ENCODE data around the gene NPVF.

NPVF gene

GRCh38 chr7:25228386-25228785 lies at the start of gene NPVF:
Gene NPVF, minus strand, starts transcription at chr7:25228486. Its CDS starts 47 bp downstream, at chr7:25228439.
- ATAC-seq (no peak), DNase-seq (no peak)
- H3K27ac Mint-ChIP-seq: no peak within 1 kb of the TSS
- H3K4me3 Mint-ChIP-seq: no peak within 1 kb of the TSS
- no peaks in the 10 kb centered on the region for H3K9me3 Mint-ChIP-seq
- no peaks in the 10 kb centered on the region for H3K4me1 Mint-ChIP-seq
- H3K27me3 Mint-ChIP-seq: peaks cover 37% of the 10 kb centered on the region

GRCh38 chr7:25272265-25272664 lies 44.0 kb upstream of the NPVF start:
- H3K9me3 Mint-ChIP-seq: no peaks in the 10 kb centered on the region
- H3K4me3 Mint-ChIP-seq: no peak overlapping the region
- no peak overlapping the region for H3K27ac Mint-ChIP-seq
- no peak for ATAC-seq
- no peaks in the 10 kb centered on the region for H3K4me1 Mint-ChIP-seq
- no peak for DNase-seq
- H3K27me3 Mint-ChIP-seq: no peaks in the 10 kb centered on the region

- Mint-ChIP-seq H3K27me3 (no peaks in the 10 kb centered on the region), H3K4me1 (peaks cover 28% of the 10 kb centered on the region), H3K9me3 (no peaks in the 10 kb centered on the region), H3K27ac (no peak overlapping the region), H3K4me3 (no peak overlapping the region)
- ATAC-seq (no peak), DNase-seq (no peak)
Measured at GRCh38 chr7:25263337-25263736, 35.1 kb upstream of the NPVF start.

- no peaks in the 10 kb centered on the region for H3K9me3 Mint-ChIP-seq
- peaks cover 28% of the 10 kb centered on the region for H3K4me1 Mint-ChIP-seq
- no peak overlapping the region for H3K4me3 Mint-ChIP-seq
- ATAC-seq (no peak), DNase-seq (no peak)
- no peak overlapping the region for H3K27ac Mint-ChIP-seq
- H3K27me3 Mint-ChIP-seq: no peaks in the 10 kb centered on the region
Measured at GRCh38 chr7:25262586-25262985, 34.3 kb upstream of the NPVF start.

GRCh38 chr7:25261545-25262140 lies 33.4 kb upstream of the NPVF start:
- peak overlapping the region; percentile 13 to 64 for H3K4me3 Mint-ChIP-seq
- no peaks in the 10 kb centered on the region for H3K27me3 Mint-ChIP-seq
- ATAC-seq: no peak
- peaks cover 28% of the 10 kb centered on the region for H3K4me1 Mint-ChIP-seq
- H3K27ac Mint-ChIP-seq: no peak overlapping the region
- DNase-seq: no peak
- H3K9me3 Mint-ChIP-seq: no peaks in the 10 kb centered on the region

GRCh38 chr7:25260862-25261494 lies 32.7 kb upstream of the NPVF start:
- H3K27ac Mint-ChIP-seq: no peak overlapping the region
- ATAC-seq (peak; percentile 81), DNase-seq (peak in 1 of 2 donors; percentile 10)
- no peaks in the 10 kb centered on the region for H3K27me3 Mint-ChIP-seq
- peaks cover 28% of the 10 kb centered on the region for H3K4me1 Mint-ChIP-seq
- H3K4me3 Mint-ChIP-seq: peak overlapping the region; percentile 45 to 64
- no peaks in the 10 kb centered on the region for H3K9me3 Mint-ChIP-seq

GRCh38 chr7:25259487-25260243 lies 31.4 kb upstream of the NPVF start:
- no peaks in the 10 kb centered on the region for H3K9me3 Mint-ChIP-seq
- H3K27me3 Mint-ChIP-seq: no peaks in the 10 kb centered on the region
- ATAC-seq (peak; percentile 82), DNase-seq (peak; percentile 58 to 68)
- peak overlapping the region in 1 of 2 donors; percentile 4 for H3K4me3 Mint-ChIP-seq
- H3K27ac Mint-ChIP-seq: no peak overlapping the region
- peaks cover 28% of the 10 kb centered on the region for H3K4me1 Mint-ChIP-seq

- H3K4me3 Mint-ChIP-seq: no peak overlapping the region
- no peaks in the 10 kb centered on the region for H3K27me3 Mint-ChIP-seq
- H3K4me1 Mint-ChIP-seq: peaks cover 19% of the 10 kb centered on the region
- ATAC-seq (no peak), DNase-seq (no peak)
- no peak overlapping the region for H3K27ac Mint-ChIP-seq
- no peaks in the 10 kb centered on the region for H3K9me3 Mint-ChIP-seq
Measured at GRCh38 chr7:25256333-25256819, 28.1 kb upstream of the NPVF start.

- Mint-ChIP-seq H3K27ac (no peak overlapping the region), H3K4me3 (no peak overlapping the region), H3K9me3 (no peaks in the 10 kb centered on the region), H3K4me1 (peaks cover 13% of the 10 kb centered on the region), H3K27me3 (no peaks in the 10 kb centered on the region)
- DNase-seq (no peak), ATAC-seq (no peak)
Measured at GRCh38 chr7:25255611-25256332, 27.5 kb upstream of the NPVF start.

- no peak overlapping the region for H3K4me3 Mint-ChIP-seq
- no peaks in the 10 kb centered on the region for H3K9me3 Mint-ChIP-seq
- peaks cover 5% of the 10 kb centered on the region for H3K4me1 Mint-ChIP-seq
- DNase-seq: no peak
- no peak for ATAC-seq
- H3K27ac Mint-ChIP-seq: no peak overlapping the region
- no peaks in the 10 kb centered on the region for H3K27me3 Mint-ChIP-seq
Measured at GRCh38 chr7:25254604-25255003, 26.3 kb upstream of the NPVF start.

GRCh38 chr7:25253714-25254113 lies 25.4 kb upstream of the NPVF start:
- Mint-ChIP-seq H3K27ac (peak overlapping the region in 1 of 2 donors; percentile 22), H3K27me3 (no peaks in the 10 kb centered on the region), H3K9me3 (no peaks in the 10 kb centered on the region), H3K4me3 (no peak overlapping the region), H3K4me1 (no peaks in the 10 kb centered on the region)
- DNase-seq: no peak
- ATAC-seq: no peak

GRCh38 chr7:25250386-25250785 lies 22.1 kb upstream of the NPVF start:
- no peak for ATAC-seq
- no peak overlapping the region for H3K27ac Mint-ChIP-seq
- no peaks in the 10 kb centered on the region for H3K4me1 Mint-ChIP-seq
- H3K27me3 Mint-ChIP-seq: no peaks in the 10 kb centered on the region
- no peak overlapping the region for H3K4me3 Mint-ChIP-seq
- H3K9me3 Mint-ChIP-seq: no peaks in the 10 kb centered on the region
- no peak for DNase-seq

GRCh38 chr7:25249772-25250171 lies 21.5 kb upstream of the NPVF start:
- ATAC-seq: no peak
- DNase-seq: no peak
- no peak overlapping the region for H3K4me3 Mint-ChIP-seq
- no peaks in the 10 kb centered on the region for H3K9me3 Mint-ChIP-seq
- no peak overlapping the region for H3K27ac Mint-ChIP-seq
- H3K4me1 Mint-ChIP-seq: no peaks in the 10 kb centered on the region
- no peaks in the 10 kb centered on the region for H3K27me3 Mint-ChIP-seq

GRCh38 chr7:25246306-25246705 lies 18.0 kb upstream of the NPVF start:
- Mint-ChIP-seq H3K27ac (no peak overlapping the region), H3K4me3 (no peak overlapping the region), H3K4me1 (no peaks in the 10 kb centered on the region), H3K9me3 (no peaks in the 10 kb centered on the region), H3K27me3 (peaks cover 21% of the 10 kb centered on the region)
- no peak for ATAC-seq
- DNase-seq: no peak

GRCh38 chr7:25244254-25245033 lies 16.2 kb upstream of the NPVF start:
- no peaks in the 10 kb centered on the region for H3K4me1 Mint-ChIP-seq
- H3K27me3 Mint-ChIP-seq: peaks cover 32% of the 10 kb centered on the region
- H3K4me3 Mint-ChIP-seq: no peak overlapping the region
- DNase-seq (no peak), ATAC-seq (no peak)
- no peak overlapping the region for H3K27ac Mint-ChIP-seq
- H3K9me3 Mint-ChIP-seq: no peaks in the 10 kb centered on the region
